Measurements from ENCODE around the gene PCAT7. TPM values are rescaled to one million over a fixed set of nuclear protein-coding genes. Genes with fewer than 3 reads are reported as not detected.
A peak's percentile ranks its signal among the peaks of the same experiment; 100 is the strongest.
"Not testable (repeated sequence)": the region's sequence is repeated elsewhere in the genome, so short reads cannot be mapped to it uniquely, and the experiment has no call there.

The PCAT7 gene
- total RNA-seq (2021) (3.8 and 3.9 TPM in 2 replicates), Bru-seq, nascent RNA (percentile 36 among the genes with signal in this experiment), BruChase-seq, experiment 1, labeled RNA remaining after a 2-hour chase (percentile 43 among the genes with signal in this experiment), BruChase-seq, experiment 2, labeled RNA remaining after a 6-hour chase (percentile 37 among the genes with signal in this experiment)
- long read RNA-seq, partial matches to known transcripts: 0 of 6 reads
- long read RNA-seq, other reads (novel, unspliced or antisense): 4 of 6 reads

GRCh38 chr9:94554439-94555331, at the start of gene PCAT7:
TSS of gene PCAT7 (plus strand) at chr9:94555083.
- H3K4me3 ChIP-seq: peak within 1 kb of the TSS; percentile 67
- peak within 1 kb of the TSS; percentile 82 for H3K27ac ChIP-seq
- peaks cover 42% of the 10 kb centered on the region for H3K79me2 ChIP-seq (ENCODE audit: low read depth)
- ChIA-PET CTCF (interaction anchor here (0.5 to 1.5 kb wide), 12 partner anchors 49 to 1763 kb away, joined by 3 to 12 read pairs (median 5); no protein-coding TSS in a partner anchor), POLR2A (ENCODE audit: unreplicated experiment) (interaction anchor here (0.6 to 0.7 kb wide), 5 partner anchors 115 to 893 kb away, joined by 4 to 17 read pairs (median 5); no protein-coding TSS in a partner anchor)
- H3K4me2 ChIP-seq: peak within 1 kb of the TSS; percentile 87
- no peaks in the 10 kb centered on the region for H3K27me3 ChIP-seq (ENCODE audit: insufficient read depth, low read depth)
- TF ChIP-seq EZH2 (IDR thresholded peaks at IDR 0.05; ENCODE audit: low read depth): no peak
- TF ChIP-seq, protein P1, sequence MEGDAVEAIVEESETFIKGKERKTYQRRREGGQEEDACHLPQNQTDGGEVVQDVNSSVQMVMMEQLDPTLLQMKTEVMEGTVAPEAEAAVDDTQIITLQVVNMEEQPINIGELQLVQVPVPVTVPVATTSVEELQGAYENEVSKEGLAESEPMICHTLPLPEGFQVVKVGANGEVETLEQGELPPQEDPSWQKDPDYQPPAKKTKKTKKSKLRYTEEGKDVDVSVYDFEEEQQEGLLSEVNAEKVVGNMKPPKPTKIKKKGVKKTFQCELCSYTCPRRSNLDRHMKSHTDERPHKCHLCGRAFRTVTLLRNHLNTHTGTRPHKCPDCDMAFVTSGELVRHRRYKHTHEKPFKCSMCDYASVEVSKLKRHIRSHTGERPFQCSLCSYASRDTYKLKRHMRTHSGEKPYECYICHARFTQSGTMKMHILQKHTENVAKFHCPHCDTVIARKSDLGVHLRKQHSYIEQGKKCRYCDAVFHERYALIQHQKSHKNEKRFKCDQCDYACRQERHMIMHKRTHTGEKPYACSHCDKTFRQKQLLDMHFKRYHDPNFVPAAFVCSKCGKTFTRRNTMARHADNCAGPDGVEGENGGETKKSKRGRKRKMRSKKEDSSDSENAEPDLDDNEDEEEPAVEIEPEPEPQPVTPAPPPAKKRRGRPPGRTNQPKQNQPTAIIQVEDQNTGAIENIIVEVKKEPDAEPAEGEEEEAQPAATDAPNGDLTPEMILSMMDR (conservative IDR thresholded peaks at IDR 0.05): peak; percentile 82
- H4K20me1 ChIP-seq (ENCODE audit: insufficient read depth): peaks cover 4% of the 10 kb centered on the region; the same call in 1 of the 2 replicates
- TSS peak; percentile 34 for BruUV-seq (replicated peaks)
- 0 out of 2 replicates have a peak, but pooled peaks cover 3% of the 10 kb centered on the region for H3K9me3 ChIP-seq (ENCODE audit: insufficient read depth, low read depth)
- peak; percentile 78 to 87 for DNase-seq
- H3K36me3 ChIP-seq (ENCODE audit: low read depth): peaks cover 11% of the 10 kb centered on the region; the same call in 1 of the 2 replicates
- H3F3A ChIP-seq (ENCODE audit: insufficient read depth, low read depth): 0 out of 2 replicates have a peak, but pooled peaks cover 7% of the 10 kb centered on the region
- H2AFZ ChIP-seq: peak within 1 kb of the TSS; percentile 97
- no peaks in the 10 kb centered on the region for H3K9me2 ChIP-seq (ENCODE audit: insufficient read depth)
- intact Hi-C loops (cut with micrococcal nuclease; ENCODE audit: unreplicated experiment): loop anchor here (1.0 to 5.0 kb wide), 11 partner anchors 49 to 1663 kb away; no protein-coding TSS in a partner anchor
- H3K4me1 ChIP-seq (replicated peaks; ENCODE audit: insufficient read depth): peaks cover 5% of the 10 kb centered on the region

DNA sequence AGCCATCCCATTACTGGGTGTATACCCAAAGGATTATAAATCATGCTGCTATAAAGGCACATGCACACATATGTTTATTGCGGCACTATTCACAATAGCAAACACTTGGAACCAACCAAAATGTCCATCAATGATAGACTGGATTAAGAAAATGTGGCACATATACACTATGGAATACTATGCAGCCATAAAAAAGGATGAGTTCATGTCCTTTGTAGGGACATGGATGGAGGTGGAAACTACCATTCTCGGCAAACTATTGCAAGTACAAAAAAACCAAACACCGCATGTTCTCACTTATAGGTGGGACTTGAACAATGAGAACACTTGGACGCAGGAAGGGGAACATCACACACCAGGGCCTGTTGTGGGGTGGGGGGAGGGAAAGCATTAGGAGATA, 48.5 kb upstream of the PCAT7 start:
- H3K9me3 ChIP-seq (ENCODE audit: insufficient read depth, low read depth); H3K4me2 ChIP-seq; BruUV-seq (replicated peaks); CTCF ChIA-PET; H3K4me3 ChIP-seq; H3K4me1 ChIP-seq (replicated peaks; ENCODE audit: insufficient read depth); H2AFZ ChIP-seq; H3K27me3 ChIP-seq (ENCODE audit: insufficient read depth, low read depth); DNase-seq; H3K36me3 ChIP-seq (ENCODE audit: low read depth); H3F3A ChIP-seq (ENCODE audit: insufficient read depth, low read depth); intact Hi-C loops (cut with micrococcal nuclease; ENCODE audit: unreplicated experiment); H3K27ac ChIP-seq; POLR2A ChIA-PET (ENCODE audit: unreplicated experiment); H3K9me2 ChIP-seq (ENCODE audit: insufficient read depth): not testable (repeated sequence)
- H3K79me2 ChIP-seq (ENCODE audit: low read depth): peaks cover 18% of the 10 kb centered on the region; the same call in 1 of the 2 replicates
- peaks cover 11% of the 10 kb centered on the region; the same call in 1 of the 2 replicates for H4K20me1 ChIP-seq (ENCODE audit: insufficient read depth)

- no peak overlapping the region for H2AFZ ChIP-seq
- ChIA-PET POLR2A (ENCODE audit: unreplicated experiment) (no interaction called here), CTCF (interaction anchor here (0.5 kb wide), 1 partner anchor 1837 kb away, joined by 3 read pairs; no protein-coding TSS in a partner anchor)
- no peaks in the 10 kb centered on the region; the same call in 1 of the 2 replicates for H3K9me3 ChIP-seq (ENCODE audit: insufficient read depth, low read depth)
- H3K79me2 ChIP-seq (ENCODE audit: low read depth): peaks cover 18% of the 10 kb centered on the region; the same call in 1 of the 2 replicates
- H3K27ac ChIP-seq: no peak overlapping the region
- H3K4me1 ChIP-seq (replicated peaks; ENCODE audit: insufficient read depth): peaks cover 14% of the 10 kb centered on the region
- H3K4me2 ChIP-seq: no peak overlapping the region
- BruUV-seq (replicated peaks): no TSS peak
- H3F3A ChIP-seq (ENCODE audit: insufficient read depth, low read depth): no peaks in the 10 kb centered on the region
- no peaks in the 10 kb centered on the region for H3K27me3 ChIP-seq (ENCODE audit: insufficient read depth, low read depth)
- no peaks in the 10 kb centered on the region for H3K36me3 ChIP-seq (ENCODE audit: low read depth)
- DNase-seq: no peak
- TF ChIP-seq, protein P1 (conservative IDR thresholded peaks at IDR 0.05): no peak
- TF ChIP-seq EZH2 (IDR thresholded peaks at IDR 0.05; ENCODE audit: low read depth): no peak
- no peaks in the 10 kb centered on the region for H3K9me2 ChIP-seq (ENCODE audit: insufficient read depth)
- no peak overlapping the region for H3K4me3 ChIP-seq
- H4K20me1 ChIP-seq (ENCODE audit: insufficient read depth): peaks cover 11% of the 10 kb centered on the region; the same call in 1 of the 2 replicates
- intact Hi-C loops (cut with micrococcal nuclease; ENCODE audit: unreplicated experiment): no loop called here
Measured at GRCh38 chr9:94507531-94508258, 47.2 kb upstream of the PCAT7 start.
